Measurements from ENCODE around the gene TRAK2.

GRCh38 chr2:201419986-201420385 is 31.3 kb downstream of the TRAK2 start:
- TF ChIP-seq CTCF (IDR thresholded peaks at IDR 0.05; ENCODE audit: low read length) (no peak), EZH2 (IDR thresholded peaks at IDR 0.05; ENCODE audit: borderline replicate concordance, low read length) (no peak)

Measured in OCI-LY1 (cell line).